Cerebellar nuclear complex (tissue), 1 donor: ENCODE results near the gene RAB1B.
"Not testable (repeated sequence)": the region's sequence is repeated elsewhere in the genome, so short reads cannot be mapped to it uniquely, and the experiment has no call there.

Experiments used
- DNase-seq, 2 experiments: peaks; one replicate each; lab custom pipeline; 2025; lab: John Stamatoyannopoulos, UW

The RAB1B gene

GRCh38 chr11:66309475-66309874, 41.0 kb downstream of the RAB1B start:
- DNase-seq = no peak

GRCh38 chr11:66310324-66310723, 41.9 kb downstream of the RAB1B start:
- DNase-seq = no peak

DNA sequence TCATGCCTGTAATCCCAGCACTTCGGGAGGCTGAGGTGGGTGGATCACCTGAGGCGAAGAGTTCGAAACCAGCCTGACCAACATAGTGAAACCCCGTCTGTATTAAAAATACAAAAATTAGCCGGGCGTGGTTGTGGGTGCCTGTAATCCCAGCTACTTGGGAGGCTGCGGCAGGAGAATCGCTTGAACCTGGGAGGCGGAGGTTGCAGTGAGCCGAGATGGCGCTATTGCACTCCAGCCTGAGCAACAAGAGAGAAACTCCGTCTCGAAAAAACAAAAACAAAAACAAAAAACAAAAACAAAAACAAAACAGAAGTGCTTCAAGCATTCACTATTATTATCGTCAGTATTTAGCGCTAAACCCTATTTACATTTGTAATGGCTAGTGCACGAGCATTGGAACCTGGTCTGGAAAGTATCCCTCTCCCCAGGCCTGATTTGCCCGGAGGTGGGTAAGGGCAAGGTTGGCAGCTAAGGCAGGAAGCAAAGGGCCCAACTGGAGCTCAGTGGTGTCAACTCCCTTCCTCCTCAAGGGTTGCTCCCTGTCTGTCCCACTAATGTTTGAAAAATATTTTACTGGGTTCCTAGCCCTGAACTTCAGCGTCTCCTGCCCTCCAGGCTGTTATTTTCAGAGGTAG, 42.5 kb downstream of the RAB1B start:
- not testable (repeated sequence) for DNase-seq

GRCh38 chr11:66311470-66311964, 43.1 kb downstream of the RAB1B start:
- DNase-seq = no peak

GRCh38 chr11:66311965-66312548, 43.6 kb downstream of the RAB1B start:
- DNase-seq = peak; percentile 50 to 51

DNA sequence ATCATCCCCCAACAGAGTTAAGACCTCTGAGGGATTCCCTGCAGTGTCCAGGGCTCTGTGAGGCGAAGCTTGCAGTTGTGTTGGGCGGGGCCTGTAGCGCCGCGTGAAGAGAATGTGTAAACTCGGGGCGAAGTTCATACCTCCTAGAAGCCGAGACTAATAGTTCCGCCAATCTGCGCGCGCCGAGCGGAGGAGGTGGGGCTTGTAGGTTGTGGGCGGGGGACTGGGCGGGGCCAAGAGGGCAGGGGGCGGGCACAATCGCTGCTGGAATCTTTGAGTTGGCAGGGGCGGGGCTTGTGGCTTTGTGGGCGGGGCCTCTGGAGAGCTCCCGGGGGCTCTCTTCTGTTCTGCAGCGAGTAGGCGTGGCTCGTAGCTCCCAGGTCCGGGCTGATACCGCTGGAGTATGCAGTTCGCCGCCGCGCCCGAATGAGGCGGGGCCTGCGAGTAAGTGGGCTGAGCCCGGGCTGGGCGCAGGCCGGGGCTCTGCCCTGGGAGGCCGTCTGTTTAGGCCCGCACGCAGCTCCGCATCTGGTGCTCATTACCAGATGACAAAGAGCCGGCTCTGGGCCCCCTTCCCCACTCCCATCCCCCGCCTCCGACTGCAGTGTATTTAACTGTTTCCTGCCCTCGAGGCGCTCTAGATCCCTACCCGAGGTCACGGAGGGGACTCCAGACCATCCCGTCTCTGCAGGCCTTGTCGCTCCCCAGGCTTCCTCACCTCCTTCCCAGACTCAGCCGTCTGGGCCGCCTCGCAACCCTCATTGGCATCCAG, 44.3 kb downstream of the RAB1B start:
- DNase-seq = peak; percentile 50 to 51

GRCh38 chr11:66313321-66314185, 45.1 kb downstream of the RAB1B start:
- DNase-seq = no peak

DNA sequence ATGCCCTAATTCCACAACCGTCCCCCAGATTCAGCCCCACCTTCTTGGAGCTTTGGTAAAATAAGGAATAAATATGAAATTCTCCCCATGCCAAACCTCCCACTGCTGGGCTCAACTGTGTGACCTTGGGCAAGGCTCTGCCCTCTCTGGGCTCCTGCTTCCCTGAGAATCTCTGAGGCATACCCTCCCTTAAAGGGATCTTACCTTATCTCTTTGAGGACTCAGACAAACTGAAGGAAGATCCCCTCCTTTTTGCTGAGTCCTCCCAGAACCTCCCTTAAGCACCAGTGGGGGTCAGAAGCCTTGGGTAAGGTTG, 45.7 kb downstream of the RAB1B start:
- DNase-seq = no peak

GRCh38 chr11:66314561-66315497, 46.4 kb downstream of the RAB1B start:
- DNase-seq = no peak

- no peak for DNase-seq
Measured at GRCh38 chr11:66315498-66315885, 47.1 kb downstream of the RAB1B start.

- no peak for DNase-seq
Measured at GRCh38 chr11:66315921-66316811, 47.7 kb downstream of the RAB1B start.

DNA sequence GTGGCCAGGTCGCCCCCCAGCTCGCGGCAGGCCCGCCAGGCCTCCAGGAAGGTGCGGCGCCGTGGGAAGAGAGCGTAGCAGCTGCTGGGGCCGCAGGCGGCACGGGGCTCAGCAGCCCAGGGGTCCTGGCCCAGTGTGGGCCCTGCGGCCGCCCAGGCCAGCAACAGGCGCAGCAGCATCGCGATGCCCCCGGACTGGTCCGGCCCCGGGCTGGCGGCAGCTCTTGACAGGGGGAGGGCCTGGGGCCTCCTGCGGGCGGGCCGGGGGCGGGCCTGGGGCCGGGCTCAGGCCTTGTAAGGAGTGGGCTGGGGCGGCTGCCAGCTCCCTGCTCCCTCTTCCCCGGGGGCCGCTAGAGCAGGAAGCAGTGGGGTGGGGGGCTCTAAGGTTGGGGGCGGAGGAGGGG, 48.4 kb downstream of the RAB1B start, which contains the start of gene CD248:
Gene CD248 (minus strand): TSS at position 196 of the 403 bp plus-strand sequence. CDS start 17 bp downstream, at position 179.
- no peak for DNase-seq

- no peak for DNase-seq
Measured at GRCh38 chr11:66317322-66317722, 48.9 kb downstream of the RAB1B start.

DNA sequence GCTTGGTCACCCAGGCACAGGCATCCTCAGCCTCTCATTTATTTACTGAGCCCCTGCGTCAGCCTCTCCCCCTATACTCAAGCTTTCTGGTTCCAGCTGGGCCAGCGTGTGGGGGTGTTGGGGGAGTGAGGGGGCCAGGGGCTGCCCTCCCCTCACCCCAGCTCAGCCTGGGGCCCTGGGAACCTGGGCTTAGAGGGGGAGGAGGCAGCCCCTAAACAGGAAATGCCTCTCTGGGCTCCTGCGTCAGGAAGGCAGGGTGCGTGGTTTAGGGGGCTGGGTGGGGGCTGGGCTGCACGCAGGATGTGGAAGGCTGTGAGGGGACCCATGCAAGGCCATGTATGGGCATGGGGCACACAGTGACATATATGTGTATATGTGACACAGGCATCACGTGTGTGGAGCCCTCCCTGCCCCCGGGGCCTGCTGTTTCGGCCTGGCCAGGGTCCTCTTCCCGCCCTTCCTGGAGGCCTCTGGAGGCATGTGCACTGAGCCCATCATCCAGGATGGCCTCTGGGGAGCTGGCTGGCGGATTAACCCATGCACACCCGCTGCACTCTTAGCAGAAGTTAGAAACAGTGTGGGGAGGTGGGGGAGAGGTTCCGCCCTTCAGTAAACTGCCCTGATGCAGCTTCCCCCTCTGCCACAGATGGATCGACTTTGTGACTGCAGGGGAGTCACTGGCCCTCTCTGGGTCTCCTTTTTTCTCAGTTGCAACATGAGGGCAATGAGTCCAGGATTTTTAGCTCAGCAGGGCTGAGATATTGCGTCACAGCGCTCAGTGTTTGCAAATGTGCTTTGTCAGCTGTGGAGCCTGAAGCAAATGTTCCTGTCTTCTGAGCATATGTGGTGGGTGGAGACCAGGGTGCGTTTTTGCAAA, 49.5 kb downstream of the RAB1B start:
- no peak for DNase-seq

DNA sequence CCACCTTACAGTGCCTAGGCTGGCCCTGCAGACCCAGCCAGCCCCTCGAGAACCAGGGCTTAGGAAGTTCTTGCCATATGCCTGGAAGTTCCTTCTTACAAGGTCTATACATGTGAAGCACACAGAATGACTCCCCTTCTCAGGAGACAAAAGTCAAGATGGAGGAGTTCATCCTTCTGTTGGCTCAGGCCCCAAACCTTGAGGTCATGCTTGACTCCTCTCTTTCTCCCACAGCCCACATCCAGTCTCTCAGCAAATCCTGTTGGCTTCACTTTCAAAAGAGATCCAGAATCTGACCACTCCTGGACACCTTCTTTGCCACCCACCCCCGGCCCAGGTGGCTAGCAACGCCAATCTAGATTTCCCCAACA, 50.1 kb downstream of the RAB1B start:
- DNase-seq = no peak

DNA sequence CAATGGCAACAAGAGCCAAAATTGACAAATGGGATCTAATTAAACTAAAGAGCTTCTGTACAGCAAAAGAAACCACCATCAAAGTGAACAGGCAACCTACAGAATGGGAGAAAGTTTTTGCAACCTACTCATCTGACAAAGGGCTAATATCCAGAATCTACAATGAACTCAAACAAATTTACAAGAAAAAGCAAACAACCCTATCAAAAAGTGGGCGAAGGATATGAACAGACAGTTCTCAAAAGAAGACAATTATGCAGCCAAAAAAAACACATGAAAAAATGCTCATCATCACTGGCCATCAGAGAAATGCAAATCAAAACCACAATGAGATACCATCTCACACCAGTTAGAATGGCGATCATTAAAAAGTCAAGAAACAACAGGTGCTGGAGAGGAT, 51.9 kb downstream of the RAB1B start:
- not testable (repeated sequence) for DNase-seq

- not testable (repeated sequence) for DNase-seq
Measured at GRCh38 chr11:66320748-66321147, 52.3 kb downstream of the RAB1B start.

DNA sequence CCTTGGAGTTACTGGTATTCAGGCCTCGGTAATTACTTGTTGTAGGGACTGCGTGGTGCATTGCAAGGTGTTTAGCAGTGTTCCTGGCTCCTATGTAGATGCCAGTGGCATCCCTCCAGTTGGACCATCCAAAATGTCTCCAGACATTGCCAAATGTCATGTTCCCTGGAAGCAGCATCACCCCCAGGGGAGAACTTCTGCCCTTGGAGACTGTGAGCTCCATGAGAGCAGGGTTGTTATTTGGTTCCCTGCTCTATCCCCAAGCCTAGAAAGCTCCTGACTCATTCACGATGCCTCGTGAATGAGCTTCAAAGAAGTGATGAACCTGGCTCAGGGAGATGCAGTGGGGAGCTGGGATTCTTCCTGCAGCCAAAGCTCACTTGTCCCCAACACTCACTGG, 53.2 kb downstream of the RAB1B start:
- no peak for DNase-seq
